Osteocyte (in vitro differentiated cells): Measurements from ENCODE around the gene DNAJC16. TPM values are rescaled to one million over a fixed set of nuclear protein-coding genes. Genes with fewer than 3 reads are reported as not detected.
"Not testable (repeated sequence)": the region's sequence is repeated elsewhere in the genome, so short reads cannot be mapped to it uniquely, and the experiment has no call there.

ENCODE experiments used
- DNase-seq: peaks from one replicate; pipeline ENCODE4 v3.0.0; 2021; ENCODE audit warnings: mixed read lengths; ENCODE audit not compliant: unreplicated experiment; ENCODE audit errors: extremely low spot score
- H3K27ac Mint-ChIP-seq: one replicate; pipeline ENCODE4 v1.8.0; 2021; ENCODE audit warnings: mild to moderate bottlenecking, mixed read lengths; ENCODE audit not compliant: unreplicated experiment
- H3K27me3 Mint-ChIP-seq: one replicate; pipeline ENCODE4 v1.8.0; 2021; ENCODE audit warnings: mixed read lengths; ENCODE audit not compliant: unreplicated experiment
- H3K36me3 Mint-ChIP-seq: one replicate; pipeline ENCODE4 v1.8.0; 2021; ENCODE audit warnings: mixed read lengths; ENCODE audit not compliant: unreplicated experiment
- H3K4me1 Mint-ChIP-seq: one replicate; pipeline ENCODE4 v1.8.0; 2021; ENCODE audit warnings: mixed read lengths; ENCODE audit not compliant: unreplicated experiment
- H3K4me3 Mint-ChIP-seq: one replicate; pipeline ENCODE4 v1.8.0; 2021; ENCODE audit warnings: mild to moderate bottlenecking, moderate library complexity, mixed read lengths; ENCODE audit not compliant: unreplicated experiment
- H3K9me3 Mint-ChIP-seq: one replicate; pipeline ENCODE4 v1.8.0; 2021; ENCODE audit warnings: mixed read lengths; ENCODE audit not compliant: unreplicated experiment
- total RNA-seq: library from RNA; stranded (reverse); gene quantifications from 2 replicates; pipeline ENCODE4 v1.2.1, GENCODE V29; 2021
- TF ChIP-seq, protein P1 (sequence below): fragments of 200-600 bp; sonication (generic); IDR thresholded peaks from 2 replicates; pipeline ENCODE4 v1.5.0; 2021; ENCODE audit warnings: antibody characterized with exemption, mild to moderate bottlenecking, moderate library complexity

DNAJC16 gene
- total RNA-seq, 1 donor from 2014 or later: 20.8 TPM

DNA sequence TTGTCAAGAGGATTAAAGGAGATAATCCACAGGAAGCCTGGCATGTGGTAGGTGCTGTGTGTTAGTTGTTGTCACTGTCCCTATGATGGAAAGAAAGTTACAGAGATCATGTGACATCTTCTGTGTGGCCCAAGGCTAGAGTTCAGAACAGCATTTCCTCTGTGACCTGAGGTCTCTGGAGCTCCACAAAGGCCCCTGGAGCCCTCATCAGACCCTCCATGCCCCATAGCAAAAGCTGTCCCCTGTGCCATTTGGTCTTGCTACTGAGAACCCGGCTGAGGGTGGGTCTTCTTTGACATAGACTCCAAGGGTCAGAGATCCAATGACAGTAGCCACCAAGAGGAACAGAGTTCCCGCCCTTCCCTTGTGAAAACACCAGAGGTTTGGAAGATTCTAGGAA, 42.7 kb upstream of the DNAJC16 start:
- TF ChIP-seq, protein P1, sequence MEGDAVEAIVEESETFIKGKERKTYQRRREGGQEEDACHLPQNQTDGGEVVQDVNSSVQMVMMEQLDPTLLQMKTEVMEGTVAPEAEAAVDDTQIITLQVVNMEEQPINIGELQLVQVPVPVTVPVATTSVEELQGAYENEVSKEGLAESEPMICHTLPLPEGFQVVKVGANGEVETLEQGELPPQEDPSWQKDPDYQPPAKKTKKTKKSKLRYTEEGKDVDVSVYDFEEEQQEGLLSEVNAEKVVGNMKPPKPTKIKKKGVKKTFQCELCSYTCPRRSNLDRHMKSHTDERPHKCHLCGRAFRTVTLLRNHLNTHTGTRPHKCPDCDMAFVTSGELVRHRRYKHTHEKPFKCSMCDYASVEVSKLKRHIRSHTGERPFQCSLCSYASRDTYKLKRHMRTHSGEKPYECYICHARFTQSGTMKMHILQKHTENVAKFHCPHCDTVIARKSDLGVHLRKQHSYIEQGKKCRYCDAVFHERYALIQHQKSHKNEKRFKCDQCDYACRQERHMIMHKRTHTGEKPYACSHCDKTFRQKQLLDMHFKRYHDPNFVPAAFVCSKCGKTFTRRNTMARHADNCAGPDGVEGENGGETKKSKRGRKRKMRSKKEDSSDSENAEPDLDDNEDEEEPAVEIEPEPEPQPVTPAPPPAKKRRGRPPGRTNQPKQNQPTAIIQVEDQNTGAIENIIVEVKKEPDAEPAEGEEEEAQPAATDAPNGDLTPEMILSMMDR: no peak

DNA sequence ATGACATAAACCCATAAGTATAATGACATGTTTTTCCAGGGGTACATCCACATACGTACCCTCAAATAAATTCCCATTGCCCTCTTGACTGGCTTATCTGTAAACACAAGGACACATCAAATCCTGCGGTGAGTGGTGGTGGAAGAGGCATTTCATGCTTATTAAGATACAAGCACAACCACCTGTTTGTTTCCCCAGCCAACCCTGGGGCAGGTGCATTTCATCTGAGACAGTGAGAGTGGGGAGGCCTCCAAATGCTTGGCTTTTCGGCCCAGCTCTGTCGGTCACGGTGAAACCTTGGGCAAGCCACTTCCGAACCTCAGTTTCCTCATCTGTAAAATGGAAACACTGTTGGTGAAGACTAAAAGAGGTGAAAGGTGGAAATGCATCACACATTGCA, 42.2 kb upstream of the DNAJC16 start:
- not testable (repeated sequence) for DNase-seq, H3K27ac Mint-ChIP-seq, H3K4me1 Mint-ChIP-seq

More for the DNA sequence above, 42.7 kb upstream of the DNAJC16 start:
- no peaks in the 10 kb centered on the region for H3K9me3 Mint-ChIP-seq
- no peaks in the 10 kb centered on the region for H3K4me1 Mint-ChIP-seq
- no peak overlapping the region for H3K27ac Mint-ChIP-seq
- H3K27me3 Mint-ChIP-seq: no peaks in the 10 kb centered on the region
- H3K4me3 Mint-ChIP-seq: no peak overlapping the region
- peaks cover 2% of the 10 kb centered on the region for H3K36me3 Mint-ChIP-seq
- DNase-seq: no peak

DNA sequence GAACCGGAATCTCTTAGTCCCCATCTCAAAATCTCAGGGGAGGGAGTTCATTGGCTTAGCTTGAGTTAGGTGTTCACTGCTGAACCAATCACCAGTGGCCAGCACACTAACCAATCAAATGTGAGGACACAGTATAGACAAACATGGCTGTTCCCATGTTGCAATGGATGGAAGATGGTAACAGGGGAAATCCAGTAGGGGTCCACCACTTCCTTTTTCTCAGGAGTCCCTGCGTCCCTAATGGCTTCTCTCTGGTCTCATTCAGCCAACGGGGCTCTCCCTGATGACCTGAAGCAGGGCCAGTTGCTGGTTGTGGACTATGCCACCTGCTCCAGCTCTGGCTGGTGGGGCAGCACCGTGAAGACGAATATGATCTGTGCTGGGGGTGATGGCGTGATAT, 41.0 kb upstream of the DNAJC16 start:
- Mint-ChIP-seq H3K9me3 (no peaks in the 10 kb centered on the region), H3K27ac (no peak overlapping the region), H3K4me1 (no peaks in the 10 kb centered on the region), H3K36me3 (peaks cover 6% of the 10 kb centered on the region), H3K4me3 (no peak overlapping the region), H3K27me3 (no peaks in the 10 kb centered on the region)
- TF ChIP-seq, protein P1: no peak
- no peak for DNase-seq

More for the DNA sequence above, 42.2 kb upstream of the DNAJC16 start:
- not testable (repeated sequence) for H3K36me3 Mint-ChIP-seq, H3K27me3 Mint-ChIP-seq, H3K4me3 Mint-ChIP-seq, H3K9me3 Mint-ChIP-seq

DNA sequence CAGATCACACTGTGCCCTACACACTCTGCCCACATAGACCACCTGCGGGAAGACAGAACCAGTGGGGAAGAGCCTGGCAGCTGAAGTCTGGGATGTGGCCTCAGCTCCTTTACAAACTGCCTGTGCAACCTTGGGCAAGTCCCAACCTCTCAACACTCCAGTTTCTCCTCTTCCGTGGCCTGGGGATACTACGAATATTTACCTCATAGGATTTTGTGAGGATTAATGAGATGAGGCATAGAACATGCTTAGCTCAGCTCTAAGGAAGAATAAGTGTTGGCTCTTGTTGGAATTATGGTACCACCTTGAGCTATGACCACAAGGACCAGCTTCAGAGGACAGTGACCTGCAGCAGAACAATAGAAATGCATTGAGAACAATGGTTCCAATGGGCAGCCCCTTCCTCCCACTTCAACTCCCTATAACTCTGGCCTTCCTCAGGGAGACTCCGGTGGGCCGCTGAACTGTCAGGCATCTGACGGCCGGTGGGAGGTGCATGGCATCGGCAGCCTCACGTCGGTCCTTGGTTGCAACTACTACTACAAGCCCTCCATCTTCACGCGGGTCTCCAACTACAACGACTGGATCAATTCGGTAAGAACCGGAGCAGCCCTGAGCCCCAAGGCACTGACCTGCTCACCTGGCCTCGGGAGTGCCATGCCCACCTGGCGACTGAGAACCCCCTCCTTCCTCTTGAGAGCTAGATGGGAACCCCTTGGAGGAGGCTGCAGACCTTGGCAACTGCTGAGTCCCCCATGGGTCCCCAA, 39.6 kb upstream of the DNAJC16 start:
- not testable (repeated sequence) for H3K4me3 Mint-ChIP-seq, H3K27ac Mint-ChIP-seq, H3K9me3 Mint-ChIP-seq, H3K27me3 Mint-ChIP-seq, DNase-seq, H3K36me3 Mint-ChIP-seq, H3K4me1 Mint-ChIP-seq

DNA sequence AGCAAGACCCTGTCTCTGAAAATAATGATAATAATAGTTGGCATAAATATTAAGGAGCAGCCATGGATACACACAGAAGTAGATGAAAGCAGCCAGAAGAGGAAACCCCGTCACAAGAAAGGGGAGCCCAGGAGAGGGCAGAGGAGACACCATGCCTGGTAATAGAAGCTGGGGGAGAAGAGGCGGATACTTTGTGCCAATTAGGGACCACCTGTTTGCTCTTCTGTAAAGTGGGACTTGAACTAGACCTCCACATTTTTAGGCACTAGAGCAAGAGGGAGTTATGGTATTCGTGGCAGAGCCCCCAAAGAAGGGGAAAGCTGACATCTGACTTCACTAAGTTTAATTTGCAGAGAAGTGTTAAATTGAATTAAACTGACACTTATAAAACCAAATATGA, 38.3 kb upstream of the DNAJC16 start:
- no peak overlapping the region for H3K27ac Mint-ChIP-seq
- peaks cover 9% of the 10 kb centered on the region for H3K36me3 Mint-ChIP-seq

More for the DNA sequence above, 38.3 kb upstream of the DNAJC16 start:
- Mint-ChIP-seq H3K9me3 (no peaks in the 10 kb centered on the region), H3K27me3 (no peaks in the 10 kb centered on the region), H3K4me1 (no peaks in the 10 kb centered on the region), H3K4me3 (no peak overlapping the region)
- DNase-seq: no peak
- TF ChIP-seq, protein P1: no peak
